Sigmoid colon (tissue), 4 donors: Measurements from ENCODE around the gene SBNO2.

Source experiments
- CTCF ChIP-seq, 4 experiments: fragments of 450-650 bp in 3 of 4; fragments of 200-600 bp in 1 of 4; IDR thresholded peaks; one replicate each; pipeline ENCODE4 v1.5.1; 2016 to 2019; ENCODE audit warnings: antibody characterized with exemption in 4 of 4, mild to moderate bottlenecking in 3 of 4, moderate library complexity in 2 of 4
- EP300 ChIP-seq, 4 donors: sonication (generic); formaldehyde crosslinking; IDR thresholded peaks; one replicate each; pipeline ENCODE4 v1.6.1; 2017; ENCODE audit warnings: antibody characterized with exemption in 4 of 4
- POLR2A ChIP-seq, 2 donors: fragments of 450-650 bp; IDR thresholded peaks; one replicate each; pipeline ENCODE4 v1.6.1; 2016; ENCODE audit warnings: antibody characterized with exemption in 2 of 2, mild to moderate bottlenecking in 2 of 2, moderate library complexity in 2 of 2
- POLR2AphosphoS5 ChIP-seq, 4 donors: sonication (generic); formaldehyde crosslinking; IDR thresholded peaks; one replicate each; pipeline ENCODE4 v1.6.1; 2017; ENCODE audit warnings: antibody characterized with exemption in 4 of 4

GRCh38 chr19:1093811-1094553 is 80.1 kb downstream of the SBNO2 start:
- no peak for TF ChIP-seq POLR2AphosphoS5 (IDR thresholded peaks at IDR 0.05)
- no peak for TF ChIP-seq CTCF (IDR thresholded peaks at IDR 0.05)
- no peak for TF ChIP-seq POLR2A (IDR thresholded peaks at IDR 0.05)
- no peak for TF ChIP-seq EP300 (IDR thresholded peaks at IDR 0.05)
